CD4-positive, alpha-beta T cell (primary cell): Measurements from ENCODE around the gene ERGIC3. TPM values are rescaled to one million over a fixed set of nuclear protein-coding genes. Genes with fewer than 3 reads are reported as not detected.

Source experiments
- ATAC-seq: fragments of 200-7000 bp; cut with Tn5 transposase; one replicate; pipeline ENCODE4 v1.10.0; 2022; ENCODE audit warnings: mild to moderate bottlenecking; ENCODE audit not compliant: poor library complexity
- CTCF ChIA-PET: fragments of 350-600 bp; sonication (Branson Sonifier 250); formaldehyde crosslinking; loops from one replicate; lab custom pipeline; 2021; ENCODE audit warnings: antibody characterized with exemption, inconsistent platforms; lab: Charles Lee
- POLR2A ChIA-PET: fragments of 350-600 bp; sonication (Branson Sonifier 250); formaldehyde crosslinking; loops from one replicate; lab custom pipeline; 2021; ENCODE audit warnings: antibody characterized with exemption, inconsistent platforms; lab: Charles Lee
- DNase-seq, 14 experiments: peaks; one replicate each; pipeline ENCODE4 v3.0.0-alpha.2; 2013 to 2020; ENCODE audit warnings: mixed read lengths in 2 of 14
- H3K27ac ChIP-seq, 2 donors: one replicate each; pipeline versions ENCODE4 v1.5.1 to v1.7.0; 2013; ENCODE audit warnings: low read length in 2 of 2, low read depth in 1 of 2, mild to moderate bottlenecking in 1 of 2
- H3K27me3 ChIP-seq, 2 experiments: 1 replicate in 1 of 2; 2 replicates in 1 of 2; pipeline versions ENCODE4 v1.6.1 to v1.7.0; 2013; ENCODE audit warnings: low read length in 2 of 2, control low read depth in 1 of 2, mild to moderate bottlenecking in 1 of 2, moderate library complexity in 1 of 2; ENCODE audit not compliant: insufficient read depth in 2 of 2, control insufficient read depth in 1 of 2
- H3K36me3 ChIP-seq: one replicate; pipeline ENCODE4 v1.6.1; 2013; ENCODE audit warnings: low read length, control low read depth; ENCODE audit not compliant: insufficient read depth
- H3K4me1 ChIP-seq: one replicate; pipeline ENCODE4 v1.6.1; 2013; ENCODE audit warnings: low read length, control low read depth; ENCODE audit not compliant: insufficient read depth
- H3K4me3 ChIP-seq: one replicate; pipeline ENCODE4 v1.5.1; 2013; ENCODE audit warnings: mild to moderate bottlenecking, low read length, moderate library complexity
- H3K9me3 ChIP-seq, 2 experiments: 1 replicate in 1 of 2; 2 replicates in 1 of 2; pipeline versions ENCODE4 v1.6.1 to v1.7.0; 2013; ENCODE audit warnings: low read length in 2 of 2, mild to moderate bottlenecking in 2 of 2, control low read depth in 1 of 2, moderate library complexity in 1 of 2; ENCODE audit not compliant: control insufficient read depth in 1 of 2, insufficient read depth in 1 of 2
- H3K27ac Mint-ChIP-seq: one replicate; pipeline ENCODE4 v1.8.0; 2020; ENCODE audit warnings: mixed read lengths
- H3K27me3 Mint-ChIP-seq: one replicate; pipeline ENCODE4 v1.8.0; 2021; ENCODE audit warnings: mixed read lengths
- H3K36me3 Mint-ChIP-seq: one replicate; pipeline ENCODE4 v1.8.0; 2021; ENCODE audit warnings: low read depth, mixed read lengths
- H3K4me1 Mint-ChIP-seq: one replicate; pipeline ENCODE4 v1.8.0; 2021; ENCODE audit warnings: low read depth, mixed read lengths
- H3K4me3 Mint-ChIP-seq: one replicate; pipeline ENCODE4 v1.8.0; 2020; ENCODE audit warnings: mild to moderate bottlenecking, mixed read lengths
- H3K9me3 Mint-ChIP-seq: one replicate; pipeline ENCODE4 v1.8.0; 2020; ENCODE audit warnings: mixed read lengths
- CTCF ChIP-seq: fragments of 200-600 bp; IDR thresholded peaks from one replicate; pipeline ENCODE4 v1.8.0; 2022; ENCODE audit warnings: antibody characterized with exemption, mild to moderate bottlenecking
- intact Hi-C, 2 experiments: fragments of 100-400 bp; cut with DNase I in 1 of 2; cut with micrococcal nuclease in 1 of 2; formaldehyde crosslinking; loops; one replicate each; pipeline versions ENCODE4 v1.15.1 to v1.9.0; 2023 to 2025; cut with DNase I, micrococcal nuclease
- total RNA-seq, 174 experiments: library from RNA in 2 of 174; stranded (reverse) in 2 of 174; gene quantifications; one replicate each; pipeline ENCODE4 v1.2.3 and lab custom pipeline; 2021 to 2026

The ERGIC3 gene
- total RNA-seq, 2 experiments from 2014 or later: 144 to 146 TPM

GRCh38 chr20:35562541-35563110 is 20.7 kb downstream of the ERGIC3 start:
- Histone ChIP-seq H3K9me3 (no peaks in the 10 kb centered on the region), H3K4me3 (no peak overlapping the region), H3K27me3 (no peaks in the 10 kb centered on the region), H3K27ac (no peak overlapping the region), H3K4me1 (no peaks in the 10 kb centered on the region), H3K36me3 (peaks cover under 1% of the 10 kb centered on the region)
- TF ChIP-seq CTCF: no peak
- ATAC-seq: no peak
- no peaks in the 10 kb centered on the region for H3K27me3 Mint-ChIP-seq
- intact Hi-C loops: no loop called here
- H3K4me3 Mint-ChIP-seq: no peak overlapping the region
- H3K9me3 Mint-ChIP-seq: no peaks in the 10 kb centered on the region
- H3K4me1 Mint-ChIP-seq: no peaks in the 10 kb centered on the region
- ChIA-PET CTCF (interaction anchor here (1.4 kb wide), 1 partner anchor 9 kb away, joined by 3 read pairs; no protein-coding TSS in a partner anchor), POLR2A (no interaction called here)
- DNase-seq: no peak
- peaks cover 11% of the 10 kb centered on the region for H3K36me3 Mint-ChIP-seq
- H3K27ac Mint-ChIP-seq: no peak overlapping the region

GRCh38 chr20:35563834-35564233 is 22.0 kb downstream of the ERGIC3 start:
- intact Hi-C loops: no loop called here
- H3K4me3 Mint-ChIP-seq: no peak overlapping the region

GRCh38 chr20:35564905-35565304 is 23.0 kb downstream of the ERGIC3 start:
- no peaks in the 10 kb centered on the region for H3K9me3 Mint-ChIP-seq
- no peaks in the 10 kb centered on the region for H3K27me3 Mint-ChIP-seq
- TF ChIP-seq CTCF: no peak
- intact Hi-C loops: no loop called here
- no peaks in the 10 kb centered on the region for H3K36me3 Mint-ChIP-seq
- H3K27ac Mint-ChIP-seq: no peak overlapping the region
- no peak for DNase-seq
- H3K9me3 ChIP-seq: no peaks in the 10 kb centered on the region
- no peak overlapping the region for H3K4me3 ChIP-seq
- H3K27me3 ChIP-seq: no peaks in the 10 kb centered on the region
- no peak overlapping the region for H3K4me3 Mint-ChIP-seq
- no peaks in the 10 kb centered on the region for H3K4me1 ChIP-seq
- no peaks in the 10 kb centered on the region for H3K36me3 ChIP-seq
- H3K4me1 Mint-ChIP-seq: no peaks in the 10 kb centered on the region
- ATAC-seq: no peak
- ChIA-PET POLR2A (no interaction called here), CTCF (interaction anchor here (0.6 kb wide), 1 partner anchor 125 kb away, joined by 3 read pairs; no protein-coding TSS in a partner anchor)
- H3K27ac ChIP-seq: no peak overlapping the region

More at GRCh38 chr20:35563834-35564233, 22.0 kb downstream of the ERGIC3 start:
- Mint-ChIP-seq H3K27ac (no peak overlapping the region), H3K9me3 (no peaks in the 10 kb centered on the region), H3K36me3 (no peaks in the 10 kb centered on the region), H3K4me1 (no peaks in the 10 kb centered on the region), H3K27me3 (no peaks in the 10 kb centered on the region)
- no peak overlapping the region for H3K4me3 ChIP-seq
- H3K36me3 ChIP-seq: no peaks in the 10 kb centered on the region
- H3K27ac ChIP-seq: no peak overlapping the region
- ChIA-PET CTCF (no interaction called here), POLR2A (no interaction called here)
- no peaks in the 10 kb centered on the region for H3K27me3 ChIP-seq
- no peak for TF ChIP-seq CTCF
- ATAC-seq (no peak), DNase-seq (no peak)
- no peaks in the 10 kb centered on the region for H3K4me1 ChIP-seq
- H3K9me3 ChIP-seq: no peaks in the 10 kb centered on the region
